GM18861 (cell line): ENCODE data around the gene SLC19A2.

Experiments
- ATAC-seq: cut with Tn5 transposase; IDR thresholded peaks from one replicate; pipeline ENCODE4 v1.9.1; 2021; ENCODE audit not compliant: unreplicated experiment

The SLC19A2 gene

DNA sequence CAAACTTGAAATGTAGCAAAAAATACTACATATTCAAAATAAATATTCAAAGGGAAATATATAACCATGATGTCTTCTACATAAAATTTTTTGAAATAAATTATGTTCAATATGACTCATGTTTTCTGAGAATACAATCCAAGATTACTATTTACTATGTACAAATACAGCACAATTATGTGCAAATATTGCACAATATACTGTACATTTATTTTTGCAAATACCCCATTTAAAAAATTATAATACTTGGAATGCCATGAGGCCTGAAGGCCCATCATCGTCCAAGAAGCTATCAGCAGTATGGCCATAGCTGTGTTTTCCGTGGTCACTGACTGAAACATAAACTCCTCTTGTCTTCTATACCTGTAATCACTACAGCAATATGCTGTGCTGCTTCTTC lies 70.8 kb downstream of the SLC19A2 start:
- no peak for ATAC-seq
